Stimulated activated CD8-positive, alpha-beta memory T cell treated with anti-CD3 and anti-CD28 coated beads, Interleukin-15, amount 100 ng/mL, for 1 hour (primary cell): ENCODE data around the gene OLFM1.

Experiments
- DNase-seq: peaks from one replicate; pipeline ENCODE4 v3.0.0-alpha.2; 2020; ENCODE audit warnings: low read depth

OLFM1 gene

DNA sequence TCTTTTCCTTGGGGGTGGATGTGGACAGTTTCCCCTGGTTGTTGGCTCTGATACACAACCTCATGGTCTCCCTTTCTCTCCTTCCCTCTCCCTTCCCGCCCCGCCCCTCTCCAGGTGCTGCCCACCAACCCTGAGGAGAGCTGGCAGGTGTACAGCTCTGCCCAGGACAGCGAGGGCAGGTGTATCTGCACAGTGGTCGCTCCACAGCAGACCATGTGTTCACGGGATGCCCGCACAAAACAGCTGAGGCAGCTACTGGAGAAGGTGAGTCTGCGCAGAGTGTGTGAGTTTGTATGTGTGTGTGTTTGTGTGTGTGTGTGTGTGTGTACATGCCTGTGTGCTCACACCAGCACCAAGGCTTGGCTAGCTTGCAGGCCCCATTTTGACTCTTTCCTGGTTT, 2.6 kb downstream of the OLFM1 start:
- DNase-seq = no peak

DNA sequence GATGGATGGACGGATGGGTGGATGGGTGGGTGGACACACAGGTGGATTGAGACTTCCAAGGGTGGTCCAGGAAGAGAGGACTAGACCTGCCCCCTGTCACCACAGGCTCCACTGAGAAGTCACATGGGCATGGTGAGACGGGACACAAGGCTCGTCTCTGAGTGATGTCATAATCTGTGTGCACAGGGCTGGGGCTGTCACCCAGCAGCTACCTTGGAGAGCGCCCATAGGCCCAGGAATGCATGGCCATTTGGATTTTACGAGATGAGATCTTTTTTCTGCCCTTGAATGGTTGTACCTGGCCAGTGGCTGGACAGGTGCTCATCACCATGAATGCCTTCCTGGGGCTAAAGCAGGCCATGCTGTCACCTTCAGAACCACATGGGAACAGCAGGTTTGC, 3.1 kb downstream of the OLFM1 start:
- no peak for DNase-seq

DNA sequence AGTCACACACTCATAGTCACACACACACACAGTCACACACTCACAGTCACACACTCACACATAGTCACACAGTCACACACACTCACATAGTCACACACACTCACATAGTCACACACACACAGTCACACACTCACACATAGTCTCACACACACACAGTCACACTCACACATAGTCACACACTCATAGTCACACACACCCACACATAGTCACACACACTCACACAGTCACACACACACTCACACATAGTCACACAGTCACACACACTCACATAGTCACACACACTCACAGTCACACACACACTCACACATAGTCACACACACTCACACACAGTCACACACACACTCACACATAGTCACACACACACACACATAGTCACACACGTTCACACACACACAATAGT, 4.1 kb downstream of the OLFM1 start:
- DNase-seq = no peak

DNA sequence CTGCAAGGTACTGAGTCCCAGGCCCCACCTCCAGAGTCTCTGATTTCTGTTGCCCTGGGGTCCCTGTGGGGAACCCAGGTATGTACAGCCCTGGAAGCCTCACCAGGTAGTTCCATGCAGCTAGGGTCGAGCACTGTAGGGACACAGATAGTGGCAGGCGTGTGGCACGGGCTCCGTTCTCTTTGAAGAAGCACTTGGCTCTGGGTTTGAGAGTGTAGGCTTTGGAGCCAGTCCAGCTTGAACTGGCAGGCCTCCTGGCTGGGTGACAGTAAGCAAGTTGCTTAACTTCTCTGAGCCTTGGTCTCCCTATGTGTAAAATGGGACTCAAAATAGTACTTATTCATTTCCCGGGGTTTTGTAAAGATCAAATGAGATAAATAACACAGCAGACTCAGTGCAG, 5.6 kb downstream of the OLFM1 start:
- no peak for DNase-seq

DNA sequence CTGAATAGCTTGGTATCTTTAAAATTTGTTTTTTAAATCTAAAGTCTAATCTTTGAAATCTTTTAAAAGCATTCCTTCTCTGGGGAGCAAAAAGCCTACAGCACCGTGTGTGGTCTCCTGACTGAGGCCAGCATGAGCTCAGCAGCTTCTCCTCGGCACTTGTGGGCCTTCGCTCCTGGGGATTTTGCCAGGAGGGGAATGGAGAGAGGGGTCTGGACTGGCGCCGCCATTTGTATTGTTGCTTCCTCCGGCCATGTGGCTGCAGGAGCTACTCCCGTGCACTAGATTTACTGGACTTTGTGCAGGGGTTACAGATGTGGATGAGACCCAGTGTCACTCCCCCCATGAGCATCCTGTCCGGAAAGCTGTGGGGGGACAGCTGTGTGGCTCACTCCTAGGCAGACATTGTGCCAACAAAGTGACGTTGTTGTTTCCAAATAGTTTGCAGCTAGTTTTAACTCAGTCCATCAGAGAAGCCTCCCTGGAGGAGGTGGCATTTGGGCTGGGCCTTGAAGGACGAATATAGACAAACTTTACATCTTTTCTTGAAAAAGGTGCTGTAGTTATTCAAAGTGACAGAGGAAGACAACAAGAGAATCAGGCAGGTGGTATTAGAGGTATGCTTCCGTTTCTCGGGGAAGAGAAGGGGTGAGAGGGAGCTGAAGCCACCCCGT, 6.6 kb downstream of the OLFM1 start:
- no peak for DNase-seq

DNA sequence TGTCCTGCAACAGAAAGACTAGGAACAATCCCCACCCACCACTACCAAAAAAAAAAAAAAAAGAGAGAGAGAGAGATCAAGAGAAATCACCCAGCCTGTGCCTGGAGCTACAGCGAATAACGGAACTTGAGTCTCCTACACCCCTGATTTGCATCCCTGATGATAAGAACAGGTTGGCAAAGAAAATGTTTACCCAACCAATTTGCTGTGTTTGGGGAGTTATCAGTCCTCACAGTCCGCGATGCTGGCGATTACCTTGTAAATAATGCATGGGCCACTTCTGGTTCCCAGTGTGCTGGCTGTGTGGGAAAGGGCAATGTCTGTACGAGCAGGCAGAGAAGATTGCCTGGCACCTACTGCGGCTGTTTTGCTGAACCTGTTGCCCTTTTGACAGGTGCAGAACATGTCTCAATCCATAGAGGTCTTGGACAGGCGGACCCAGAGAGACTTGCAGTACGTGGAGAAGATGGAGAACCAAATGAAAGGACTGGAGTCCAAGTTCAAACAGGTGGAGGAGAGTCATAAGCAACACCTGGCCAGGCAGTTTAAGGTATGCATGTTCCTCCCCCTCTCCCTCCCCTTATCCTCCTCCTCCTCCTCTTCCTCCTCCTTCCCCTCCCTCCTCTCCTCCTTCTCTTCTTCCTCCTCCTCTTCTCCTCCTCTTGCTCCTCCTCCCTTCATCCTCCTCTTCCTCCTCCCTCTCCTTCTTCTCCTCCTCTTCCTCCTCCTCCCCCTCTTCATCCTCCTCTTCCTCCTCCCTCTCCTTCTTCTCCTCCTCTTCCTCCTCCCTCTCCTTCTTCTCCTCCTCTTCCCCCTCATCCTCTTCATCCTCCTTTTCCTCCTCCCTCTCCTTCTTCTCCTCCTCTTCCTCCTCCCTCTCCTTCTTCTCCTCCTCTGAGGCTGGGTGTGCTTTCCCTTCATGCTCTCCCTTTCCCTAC, 8.3 kb downstream of the OLFM1 start:
- DNase-seq = no peak

DNA sequence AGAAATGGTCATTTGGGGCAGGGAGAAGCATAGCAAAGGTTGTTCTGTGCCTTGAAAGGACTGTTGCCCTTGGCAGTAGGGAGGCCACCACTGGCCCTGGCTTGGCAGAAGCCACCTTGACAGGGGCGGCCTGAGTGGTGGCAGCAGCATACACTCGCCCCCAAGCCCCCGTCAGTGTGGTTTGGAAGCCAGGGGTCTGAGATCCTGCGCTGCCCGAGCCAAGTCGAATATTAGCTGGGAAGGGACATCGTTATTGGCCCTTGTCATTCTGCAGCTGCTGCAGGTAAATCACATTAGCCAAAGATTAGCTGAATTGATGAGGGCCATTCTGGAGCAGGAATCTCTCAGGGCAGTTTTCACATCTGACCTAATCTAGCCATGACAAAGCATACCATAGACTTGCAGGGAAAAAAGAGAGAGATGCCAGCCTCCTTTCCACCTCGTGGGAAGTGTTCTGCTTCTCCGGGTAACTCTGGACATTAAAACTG, 9.0 kb downstream of the OLFM1 start:
- no peak for DNase-seq

DNA sequence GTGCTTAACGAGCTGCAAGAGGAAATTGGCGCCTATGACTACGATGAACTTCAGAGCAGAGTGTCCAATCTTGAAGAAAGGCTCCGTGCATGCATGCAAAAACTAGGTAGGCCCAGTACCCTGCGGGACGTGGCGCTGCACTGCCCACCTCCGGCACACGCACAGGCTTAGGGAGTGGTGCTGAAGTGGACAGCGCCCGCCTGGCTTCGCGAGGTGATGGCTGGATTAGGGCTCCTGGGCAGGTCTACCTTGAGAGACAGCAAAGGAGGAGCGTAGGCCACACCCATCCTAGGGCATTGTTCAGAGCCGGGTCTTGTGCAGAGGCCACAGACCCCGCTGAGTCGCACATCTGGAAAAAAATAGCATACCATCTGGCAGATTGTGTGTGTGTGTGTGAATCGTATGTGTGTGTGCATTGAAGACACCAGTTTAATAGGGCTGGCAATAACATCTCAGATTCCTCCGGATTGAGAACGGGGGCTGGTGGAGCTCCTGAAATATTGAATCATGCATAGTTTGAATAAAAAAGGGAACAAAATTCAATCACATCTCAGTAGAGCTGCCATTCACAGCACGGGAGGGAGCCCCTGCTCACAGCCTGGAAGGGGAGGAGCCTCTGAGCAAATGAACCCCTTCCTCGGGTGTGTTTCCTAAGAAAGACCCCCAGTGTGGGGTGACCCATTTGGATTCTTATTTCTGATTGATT, 11.1 kb downstream of the OLFM1 start:
- DNase-seq = no peak

DNA sequence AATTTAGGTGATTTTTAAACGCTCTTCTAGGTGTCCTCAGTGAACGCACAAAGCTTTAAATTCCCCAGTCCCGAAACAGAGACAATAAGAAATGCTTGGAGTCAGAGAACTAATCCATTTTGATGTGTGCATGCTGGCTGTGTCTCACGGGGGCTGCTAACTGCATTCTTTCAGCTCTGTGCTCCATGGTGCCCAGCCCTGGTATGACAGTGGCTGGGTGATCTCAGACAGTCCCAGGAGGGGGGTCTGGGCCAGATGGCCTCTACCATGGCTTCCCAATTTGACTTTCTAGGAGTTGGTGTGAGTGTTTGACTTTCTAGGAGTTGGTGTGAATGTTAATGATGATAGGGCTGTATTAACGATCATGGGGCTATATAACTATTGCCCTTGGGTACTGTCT, 12.1 kb downstream of the OLFM1 start:
- no peak for DNase-seq

DNA sequence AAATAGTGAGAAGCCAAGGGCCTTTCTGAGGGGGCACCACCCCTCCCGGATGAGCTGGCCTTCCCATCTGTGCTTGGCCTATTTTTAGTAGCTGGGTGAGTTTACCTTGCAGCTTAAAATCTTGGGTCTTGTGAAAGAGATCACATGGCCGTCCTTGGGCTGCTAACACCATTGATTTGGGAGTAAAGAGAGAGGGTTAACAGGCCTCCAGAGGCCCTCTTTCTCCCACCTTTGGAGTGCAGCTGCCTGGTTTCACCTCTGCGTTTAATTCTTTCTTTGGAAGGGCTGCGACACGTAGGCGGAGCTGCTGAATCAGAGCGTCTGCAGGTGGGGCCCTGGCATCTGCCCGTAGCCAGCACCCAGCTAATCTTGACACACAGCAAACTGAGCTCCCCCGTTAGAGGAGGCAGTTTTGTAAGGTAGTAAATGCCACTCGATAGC, 12.8 kb downstream of the OLFM1 start:
- no peak for DNase-seq

DNA sequence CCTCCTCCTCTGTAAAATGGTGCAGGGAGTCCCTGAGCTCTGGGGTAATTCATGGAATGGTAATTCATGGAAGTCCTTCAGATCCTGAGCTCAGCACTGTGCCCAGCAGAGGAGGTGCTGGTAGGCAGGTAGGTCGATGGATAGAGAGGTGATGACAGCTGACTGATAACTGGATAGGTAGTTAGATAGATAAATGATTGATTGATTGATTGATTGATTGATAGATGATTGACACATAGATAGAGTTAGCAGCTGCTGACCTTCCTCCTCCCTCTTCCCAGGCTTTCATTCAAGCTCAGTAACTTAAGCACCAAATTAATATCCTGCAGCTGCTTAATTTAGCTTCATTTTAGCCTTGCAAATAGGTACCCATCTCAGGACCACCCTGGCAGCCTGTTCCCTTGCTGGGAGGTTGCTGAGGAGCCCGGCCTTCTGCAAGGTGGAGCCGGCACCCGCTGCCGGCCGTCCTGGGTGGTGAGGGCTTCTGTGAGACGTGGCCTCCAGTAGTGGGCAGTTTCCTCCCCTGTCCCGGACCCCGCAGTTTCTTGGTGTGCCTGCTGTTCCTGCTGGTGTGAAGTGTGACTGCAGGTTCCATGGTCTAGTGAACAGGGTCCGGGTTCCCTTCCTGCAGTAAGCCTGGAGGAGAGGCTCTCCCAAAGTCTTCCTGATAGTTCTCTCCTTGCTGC, 13.4 kb downstream of the OLFM1 start:
- DNase-seq = no peak

DNA sequence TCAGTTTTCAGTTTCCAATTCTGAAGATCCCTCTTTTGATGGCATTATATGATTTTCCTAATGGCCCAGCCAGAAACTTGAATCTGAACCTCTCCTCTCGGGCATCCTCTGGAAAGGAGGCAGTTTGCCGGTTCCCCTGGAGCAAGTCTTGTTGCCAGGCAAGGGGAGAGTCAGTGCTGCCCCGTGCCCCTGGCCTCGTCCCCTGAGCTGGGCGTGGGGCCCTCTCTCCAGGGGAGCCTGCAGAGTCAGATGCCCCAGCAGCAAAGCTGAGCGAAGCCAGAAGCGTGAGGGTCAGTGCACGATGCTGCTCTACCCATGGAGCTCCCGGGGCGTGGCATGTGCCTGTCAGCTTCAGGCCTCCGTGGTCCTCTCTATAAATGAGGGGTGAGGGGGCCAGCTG, 14.0 kb downstream of the OLFM1 start:
- DNase-seq = no peak

DNA sequence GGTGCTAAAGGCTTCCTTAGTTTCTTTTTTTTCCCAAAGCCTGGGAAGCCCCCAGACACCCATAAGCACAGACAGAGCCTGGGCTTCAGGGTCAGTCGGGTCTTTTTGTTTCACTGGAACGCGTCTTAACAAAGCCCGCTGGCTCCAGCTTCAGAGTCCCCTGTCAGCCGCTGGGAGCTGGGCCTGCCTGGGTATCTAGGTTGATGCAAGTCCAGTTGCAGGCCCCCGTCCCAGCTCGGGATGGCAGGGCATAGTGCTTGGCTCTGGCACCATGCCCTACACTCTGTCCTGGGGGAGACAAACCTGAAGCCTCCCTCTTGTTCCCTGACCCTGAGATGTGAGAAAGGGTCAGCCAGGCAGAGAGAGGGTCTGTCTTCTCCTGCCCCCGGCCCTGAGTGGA, 14.5 kb downstream of the OLFM1 start:
- no peak for DNase-seq

DNA sequence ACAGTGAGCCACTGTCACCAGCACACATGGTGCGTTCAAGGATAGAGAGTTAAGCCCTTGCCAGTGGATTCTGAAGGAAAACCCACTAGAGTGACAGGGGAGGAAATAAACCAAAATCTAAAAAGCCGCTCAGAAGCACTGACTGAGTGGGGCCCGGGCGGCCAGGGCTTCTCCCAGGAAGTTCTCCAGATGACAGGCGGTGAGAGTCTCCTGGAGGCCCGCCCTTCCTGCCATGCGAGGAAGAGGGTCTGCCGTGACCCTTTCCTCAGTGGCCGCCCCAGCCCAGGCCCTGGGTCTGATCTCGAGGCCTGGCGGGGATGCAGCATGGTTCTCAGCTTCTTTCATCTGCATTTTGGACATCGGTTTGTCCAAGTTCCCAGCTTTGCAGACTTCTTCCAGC, 14.9 kb downstream of the OLFM1 start:
- no peak for DNase-seq

DNA sequence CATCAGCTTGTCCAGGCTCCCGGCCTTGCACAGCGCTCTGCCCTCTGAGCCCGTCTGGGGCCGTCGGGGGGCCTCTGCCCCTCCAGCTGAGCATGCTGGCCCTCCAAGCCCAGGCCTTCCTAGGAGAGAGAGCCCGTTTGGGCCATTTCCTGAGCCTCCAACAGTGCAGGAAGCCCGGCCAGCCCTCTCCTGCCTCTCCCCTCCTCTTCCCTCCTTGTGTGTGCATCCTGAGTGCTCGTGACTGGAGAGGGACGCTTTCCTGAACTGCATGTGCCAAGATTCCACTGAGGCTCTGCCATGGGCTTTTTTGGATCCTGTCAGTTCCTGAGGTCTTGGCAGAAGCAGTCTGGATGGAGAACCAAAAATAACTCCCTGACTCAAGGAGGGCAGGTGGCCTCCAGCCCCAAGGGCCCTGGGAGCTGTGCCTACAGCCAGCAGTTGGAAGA, 15.6 kb downstream of the OLFM1 start:
- DNase-seq = no peak

DNA sequence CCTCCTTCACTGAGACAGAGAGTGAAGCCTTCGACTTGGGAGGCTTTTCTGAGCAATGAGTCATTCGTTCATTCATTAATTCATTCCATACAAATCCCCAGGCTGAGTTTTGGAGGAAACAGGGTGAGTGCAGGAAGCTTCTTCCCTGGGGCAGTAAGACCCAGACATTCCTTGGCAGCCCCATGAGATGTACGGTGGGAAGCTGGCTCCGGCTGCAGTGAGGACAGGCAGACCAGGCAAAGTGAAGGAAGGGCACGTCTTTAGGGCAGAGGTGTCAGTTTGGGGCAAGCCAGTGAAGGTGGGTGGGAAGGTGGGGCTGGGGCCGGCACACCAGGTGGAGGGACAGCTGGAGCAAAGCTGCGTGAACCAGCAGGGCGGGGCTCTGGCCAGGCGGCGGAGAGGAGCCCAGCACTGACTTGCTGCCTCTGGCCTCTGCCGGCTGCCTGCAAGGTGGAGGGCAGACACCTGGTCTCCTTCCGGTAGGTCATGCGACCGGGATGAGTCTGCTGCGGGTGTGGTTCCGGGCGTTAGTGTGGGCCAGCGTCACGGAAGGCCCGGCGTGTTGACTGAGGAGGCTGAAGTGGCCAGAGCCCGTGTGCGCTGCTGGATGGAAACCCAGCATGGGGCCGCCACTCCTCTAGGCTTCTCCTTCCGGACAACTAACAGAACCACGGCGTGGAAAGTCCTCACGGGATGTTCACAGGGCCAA, 16.6 kb downstream of the OLFM1 start:
- no peak for DNase-seq

DNA sequence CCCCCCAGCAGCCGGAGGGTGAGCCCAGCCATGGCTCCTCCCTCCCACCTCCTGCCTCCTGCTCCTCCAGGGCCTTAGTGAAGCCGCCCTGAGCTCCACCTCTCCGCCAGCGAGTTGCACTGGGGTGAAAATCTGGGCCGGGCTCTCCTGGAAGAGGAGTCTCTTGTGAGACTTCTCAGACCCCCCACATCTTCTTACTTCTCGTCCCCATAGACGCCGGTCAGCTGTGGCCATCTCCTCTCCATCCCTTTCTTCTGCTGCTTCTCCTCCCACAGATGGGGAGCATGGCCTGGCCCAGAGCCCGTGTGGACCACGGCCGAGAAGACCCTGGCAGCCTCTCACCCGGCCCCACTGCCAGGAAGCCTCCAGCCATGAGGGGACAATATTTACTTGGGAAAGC, 17.3 kb downstream of the OLFM1 start:
- DNase-seq = no peak

DNA sequence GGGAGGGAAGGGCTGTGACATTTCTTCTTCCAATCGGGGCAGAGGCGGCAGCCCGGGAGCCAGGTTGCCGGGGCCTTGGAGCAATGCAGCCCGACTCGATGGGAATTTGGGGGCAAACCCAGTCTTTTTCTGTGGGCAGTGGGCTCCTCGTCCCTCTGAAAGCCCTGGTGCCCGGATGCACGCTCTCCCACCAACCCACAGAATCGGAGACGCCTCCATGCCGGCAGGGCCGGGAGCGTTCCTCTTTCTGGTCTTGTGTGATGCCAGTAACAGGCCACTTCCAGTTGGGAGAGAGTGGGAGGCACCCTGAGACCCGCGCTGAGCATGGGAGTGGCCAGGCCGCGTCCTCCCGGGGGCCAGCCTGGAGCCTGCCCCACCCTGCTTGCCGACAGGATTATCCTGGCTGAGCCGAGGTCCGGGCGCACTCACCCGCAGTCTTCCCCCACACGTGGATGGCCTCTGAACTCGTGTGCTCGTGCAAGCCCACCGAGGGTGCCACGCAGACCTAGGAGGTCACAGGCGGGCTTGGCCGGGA, 17.8 kb downstream of the OLFM1 start:
- no peak for DNase-seq

DNA sequence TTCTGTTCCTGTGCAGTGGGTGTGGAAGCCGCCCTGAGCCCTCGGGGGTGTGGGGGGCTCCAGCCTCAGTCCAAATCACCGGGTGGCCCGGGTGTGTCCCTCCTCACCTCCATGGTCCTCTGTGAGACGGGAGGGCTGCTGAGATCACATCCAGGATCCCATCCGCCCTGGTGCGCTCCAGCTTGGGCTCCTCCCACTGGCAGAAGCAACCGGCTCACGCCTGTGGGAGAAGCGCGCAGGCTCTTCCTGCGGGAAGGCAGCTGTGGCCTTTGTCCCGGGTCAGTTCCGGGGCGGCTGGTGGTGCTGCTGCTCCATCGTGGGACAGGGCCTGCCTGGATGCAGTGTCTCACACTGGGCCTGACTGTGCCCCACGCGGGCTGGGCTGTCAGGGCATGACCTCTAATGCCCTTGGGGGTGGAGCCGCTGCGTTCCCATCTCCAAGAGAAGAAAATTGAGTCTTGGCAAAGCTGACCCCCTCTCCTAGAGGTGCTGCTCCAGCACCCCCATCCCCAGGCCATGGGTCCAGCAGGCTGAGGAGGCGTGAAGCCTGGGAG, 18.5 kb downstream of the OLFM1 start:
- no peak for DNase-seq

DNA sequence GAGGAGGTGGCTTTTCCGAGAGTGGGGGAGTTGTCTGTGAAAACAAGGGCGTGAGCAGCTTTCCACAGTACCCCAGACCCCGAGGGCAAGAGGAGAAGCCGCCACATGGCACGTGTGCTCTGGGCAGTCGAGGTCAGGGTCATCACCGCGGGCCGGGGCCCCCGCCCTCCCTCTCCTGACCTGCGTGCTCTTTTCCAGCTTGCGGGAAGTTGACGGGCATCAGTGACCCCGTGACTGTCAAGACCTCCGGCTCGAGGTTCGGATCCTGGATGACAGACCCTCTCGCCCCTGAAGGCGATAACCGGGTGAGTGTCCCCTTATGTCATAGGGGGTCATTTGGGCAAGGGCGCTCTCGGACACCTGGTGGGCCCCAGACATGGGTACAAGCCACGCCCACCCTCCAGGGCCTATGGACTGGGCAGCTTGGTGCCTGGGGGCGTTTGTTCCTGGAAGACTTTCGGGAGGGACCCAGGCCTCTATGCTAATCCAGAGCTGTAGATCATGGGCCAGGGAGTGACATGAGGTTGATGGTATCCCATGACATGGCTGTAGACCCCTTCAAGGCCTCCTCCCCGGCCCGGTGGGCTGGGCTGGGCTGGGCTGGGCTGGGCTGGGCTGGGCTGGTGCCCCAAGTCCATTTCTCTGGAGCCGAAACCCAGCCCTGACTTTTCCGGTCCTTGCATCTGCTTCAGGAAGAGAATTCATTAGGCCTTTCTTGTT, 19.2 kb downstream of the OLFM1 start:
- no peak for DNase-seq
